Activated T-helper 1 cell treated with anti-CD3 and anti-CD28 coated beads, Interleukin-12 subunit alpha, Interleukin-12 subunit beta, Interleukin-2, Interleukin-4 antibody, amounts not matched to agents 30 ng/mL and 10 ng/mL and 1 ng/mL, durations not matched to agents 14 hours and 24 hours and 36 hours (primary cell): ENCODE data around the gene STOML1. TPM values are rescaled to one million over a fixed set of nuclear protein-coding genes. Genes with fewer than 3 reads are reported as not detected.
"Not testable (repeated sequence)": the region's sequence is repeated elsewhere in the genome, so short reads cannot be mapped to it uniquely, and the experiment has no call there.

ENCODE experiments used
- DNase-seq: peaks from one replicate; pipeline ENCODE4 v3.0.0; 2021; ENCODE audit warnings: low spot score
- H3K27ac Mint-ChIP-seq: one replicate; pipeline ENCODE4 v1.8.0; 2021; ENCODE audit warnings: mild to moderate bottlenecking, mixed read lengths
- H3K27me3 Mint-ChIP-seq: one replicate; pipeline ENCODE4 v1.8.0; 2022; ENCODE audit warnings: mild to moderate bottlenecking, moderate library complexity, mixed read lengths; ENCODE audit not compliant: insufficient read depth
- H3K36me3 Mint-ChIP-seq: one replicate; pipeline ENCODE4 v1.8.0; 2021; ENCODE audit warnings: low read depth, mixed read lengths
- H3K4me1 Mint-ChIP-seq: one replicate; pipeline ENCODE4 v1.8.0; 2021; ENCODE audit warnings: low read depth, mixed read lengths
- H3K4me3 Mint-ChIP-seq: one replicate; pipeline ENCODE4 v1.8.0; 2021; ENCODE audit warnings: mild to moderate bottlenecking, moderate library complexity, mixed read lengths
- H3K9me3 Mint-ChIP-seq: one replicate; pipeline ENCODE4 v1.8.0; 2021; ENCODE audit warnings: mixed read lengths
- intact Hi-C: fragments of 100-400 bp; cut with micrococcal nuclease; formaldehyde crosslinking; loops from one replicate; pipeline ENCODE4 v1.15.1; 2024
- total RNA-seq: library from RNA; stranded (reverse); gene quantifications from 2 replicates; pipeline ENCODE4 v1.2.3, GENCODE V29; 2022

Gene STOML1
- total RNA-seq, 1 donor from 2014 or later, result 10.6 TPM

DNA sequence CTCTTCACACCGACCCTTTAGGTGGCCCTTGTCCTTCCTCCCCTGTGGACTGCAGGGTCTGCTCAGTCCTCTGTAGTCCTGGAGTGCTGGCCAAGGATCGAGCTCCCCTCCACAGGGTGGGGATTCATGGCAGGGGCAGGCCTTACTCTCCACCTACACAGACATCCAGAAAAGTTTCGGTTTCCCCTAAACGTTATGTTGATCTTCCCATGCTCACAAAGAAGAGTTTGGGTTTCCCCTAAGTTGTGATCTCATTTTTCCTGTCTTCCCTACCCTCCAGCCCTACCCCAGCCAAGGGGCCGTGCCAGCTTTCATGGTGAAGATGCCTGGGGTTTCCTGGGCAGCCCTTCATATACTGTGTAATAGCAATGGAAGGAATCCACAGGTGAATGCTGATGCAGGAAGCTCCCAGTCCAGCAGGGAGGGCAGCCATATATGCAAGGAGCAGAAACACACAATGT lies 10.3 kb downstream of the STOML1 start:
- H3K36me3 Mint-ChIP-seq, result peaks cover 3% of the 10 kb centered on the region
- peak overlapping the region; percentile 69 for H3K4me3 Mint-ChIP-seq
- peaks cover 5% of the 10 kb centered on the region for H3K27me3 Mint-ChIP-seq
- no peak for DNase-seq
- H3K4me1 Mint-ChIP-seq, result peaks cover 54% of the 10 kb centered on the region
- intact Hi-C loops, result no loop called here
- peak overlapping the region; percentile 91 for H3K27ac Mint-ChIP-seq
- no peaks in the 10 kb centered on the region for H3K9me3 Mint-ChIP-seq

GRCh38 chr15:73979636-73980035 lies 12.5 kb downstream of the STOML1 start:
- Mint-ChIP-seq H3K27ac (no peak overlapping the region), H3K9me3 (no peaks in the 10 kb centered on the region), H3K4me1 (peaks cover 57% of the 10 kb centered on the region), H3K4me3 (no peak overlapping the region), H3K27me3 (peaks cover 14% of the 10 kb centered on the region), H3K36me3 (peaks cover 5% of the 10 kb centered on the region)
- intact Hi-C loops, result no loop called here
- DNase-seq, result no peak

GRCh38 chr15:73978896-73979295 lies 13.2 kb downstream of the STOML1 start:
- peaks cover 3% of the 10 kb centered on the region for H3K36me3 Mint-ChIP-seq
- H3K27ac Mint-ChIP-seq, result no peak overlapping the region
- intact Hi-C loops, result no loop called here
- no peak overlapping the region for H3K4me3 Mint-ChIP-seq
- H3K27me3 Mint-ChIP-seq, result peaks cover 14% of the 10 kb centered on the region
- H3K9me3 Mint-ChIP-seq, result no peaks in the 10 kb centered on the region
- DNase-seq, result no peak
- H3K4me1 Mint-ChIP-seq, result peaks cover 56% of the 10 kb centered on the region

DNA sequence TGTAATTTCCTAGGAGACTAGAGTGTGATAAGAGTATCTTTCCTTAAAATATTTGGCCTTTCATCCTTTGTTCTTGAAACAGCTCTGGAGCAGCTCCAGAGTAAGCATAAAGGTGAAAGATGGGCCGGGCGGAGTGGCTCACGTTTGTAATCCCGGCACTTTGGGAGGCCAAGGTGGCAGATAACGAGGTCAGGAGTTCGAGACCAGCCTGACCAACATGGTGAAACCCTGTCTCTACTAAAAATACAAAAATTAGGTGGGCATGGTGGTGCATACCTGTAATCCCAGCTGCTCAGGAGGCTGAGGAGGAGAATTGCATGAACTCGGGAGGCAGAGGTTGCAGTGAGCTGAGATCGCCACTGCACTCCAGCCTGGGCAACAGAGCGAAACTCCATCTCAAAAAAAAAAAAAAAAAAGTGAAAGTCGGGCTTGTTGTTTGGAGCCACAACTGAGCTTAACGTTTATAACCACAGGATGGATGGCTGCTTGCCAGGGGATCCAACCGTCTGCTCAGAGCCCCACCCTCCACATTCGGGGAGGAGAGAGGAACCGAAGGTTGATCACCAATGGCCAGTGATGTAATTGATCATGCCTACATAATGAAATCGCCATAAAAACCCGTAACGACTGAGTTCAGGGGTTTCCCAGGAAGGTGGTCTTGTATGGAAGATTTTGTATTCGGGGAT lies 16.5 kb downstream of the STOML1 start:
- DNase-seq, result peak; percentile 40
- intact Hi-C loops, H3K9me3 Mint-ChIP-seq, H3K36me3 Mint-ChIP-seq: not testable (repeated sequence)
- peaks cover 14% of the 10 kb centered on the region for H3K27me3 Mint-ChIP-seq
- H3K27ac Mint-ChIP-seq, result peak overlapping the region; percentile 36
- H3K4me1 Mint-ChIP-seq, result peaks cover 43% of the 10 kb centered on the region
- peak overlapping the region; percentile 25 for H3K4me3 Mint-ChIP-seq

- Mint-ChIP-seq H3K4me1 (peaks cover 34% of the 10 kb centered on the region), H3K27me3 (peaks cover 14% of the 10 kb centered on the region)
- intact Hi-C loops, result loop anchor here (1.0 to 2.0 kb wide), 5 partner anchors 8 to 349 kb away; partner anchors contain the start of gene PML
- not testable (repeated sequence) for H3K27ac Mint-ChIP-seq, H3K4me3 Mint-ChIP-seq, DNase-seq, H3K36me3 Mint-ChIP-seq, H3K9me3 Mint-ChIP-seq
These were observed 18.4 kb downstream of the STOML1 start for GRCh38 chr15:73973683-73974200.

DNA sequence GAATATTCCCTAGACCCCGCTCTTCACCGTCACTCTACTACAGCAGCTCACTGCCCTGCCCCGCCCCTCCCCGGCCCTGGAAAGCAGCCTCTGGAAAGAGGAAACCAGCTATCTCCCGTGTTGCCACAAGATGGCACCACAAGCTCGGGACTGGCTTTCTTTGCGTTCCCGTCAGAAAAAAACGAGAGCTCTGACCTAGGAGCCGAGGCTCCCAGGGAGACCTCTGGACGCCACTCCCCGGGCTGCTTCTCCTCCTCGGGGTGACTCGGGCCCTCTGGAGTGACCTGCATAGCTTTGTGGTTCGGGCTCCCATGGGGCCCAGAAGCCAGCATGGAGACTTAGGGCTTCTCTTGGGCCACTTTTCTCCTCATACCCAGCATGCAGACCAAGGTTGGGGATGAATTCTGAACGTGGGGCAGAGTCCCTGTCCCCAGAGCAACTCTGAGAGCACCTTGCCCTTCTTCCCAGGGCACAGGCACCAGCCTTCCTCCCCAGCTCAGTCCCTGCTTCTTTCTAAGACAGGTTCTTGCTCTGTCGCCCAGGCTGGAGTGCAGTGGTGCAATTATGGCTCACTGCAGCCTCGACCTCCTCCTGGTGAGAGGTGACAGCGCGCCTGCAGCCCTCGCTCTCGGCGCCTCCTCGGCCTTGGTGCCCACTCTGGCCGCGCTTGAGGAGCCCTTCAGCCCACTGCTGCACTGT lies 19.0 kb downstream of the STOML1 start:
- Mint-ChIP-seq H3K36me3 (peaks cover 2% of the 10 kb centered on the region), H3K27ac (no peak overlapping the region), H3K9me3 (no peaks in the 10 kb centered on the region), H3K4me3 (peak overlapping the region; percentile 30), H3K27me3 (peaks cover 14% of the 10 kb centered on the region), H3K4me1 (peaks cover 38% of the 10 kb centered on the region)
- intact Hi-C loops, result loop anchor here (1.0 to 2.0 kb wide), 5 partner anchors 8 to 349 kb away; partner anchors contain the start of gene PML
- DNase-seq, result peak; percentile 71

DNA sequence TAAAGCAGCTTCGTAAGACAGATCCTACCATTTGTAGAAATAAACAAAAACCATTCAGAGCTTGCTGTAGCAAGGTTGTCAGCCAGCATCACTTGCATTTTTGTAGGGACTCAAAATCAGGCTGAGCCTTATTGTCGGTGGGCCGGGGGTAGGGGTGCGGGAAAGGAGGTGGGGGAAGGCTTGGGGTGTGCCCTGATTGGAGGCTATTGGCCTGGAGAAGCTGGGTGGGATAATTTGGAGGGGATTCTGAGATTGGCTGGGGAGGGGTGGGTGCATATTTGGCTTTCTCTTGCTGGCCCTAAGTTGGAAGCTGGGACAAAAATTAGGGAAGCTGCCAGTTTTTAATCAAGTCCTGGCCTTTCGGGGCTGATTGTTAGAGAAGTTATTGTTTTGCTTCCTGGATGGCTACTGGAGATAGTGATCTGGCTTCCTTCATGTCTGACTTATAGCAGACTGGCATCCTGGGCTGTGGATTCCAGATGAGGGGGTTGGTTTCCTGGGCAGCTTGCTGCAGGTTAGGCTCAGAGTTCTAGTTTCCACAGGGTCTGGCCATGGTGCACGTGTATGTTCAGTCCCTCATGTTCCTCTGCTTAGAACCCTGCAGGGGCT lies 22.8 kb downstream of the STOML1 start:
- Mint-ChIP-seq H3K27ac (no peak overlapping the region), H3K4me3 (no peak overlapping the region), H3K9me3 (no peaks in the 10 kb centered on the region), H3K36me3 (no peaks in the 10 kb centered on the region), H3K4me1 (peaks cover 40% of the 10 kb centered on the region), H3K27me3 (no peaks in the 10 kb centered on the region)
- intact Hi-C loops, result no loop called here
- no peak for DNase-seq

DNA sequence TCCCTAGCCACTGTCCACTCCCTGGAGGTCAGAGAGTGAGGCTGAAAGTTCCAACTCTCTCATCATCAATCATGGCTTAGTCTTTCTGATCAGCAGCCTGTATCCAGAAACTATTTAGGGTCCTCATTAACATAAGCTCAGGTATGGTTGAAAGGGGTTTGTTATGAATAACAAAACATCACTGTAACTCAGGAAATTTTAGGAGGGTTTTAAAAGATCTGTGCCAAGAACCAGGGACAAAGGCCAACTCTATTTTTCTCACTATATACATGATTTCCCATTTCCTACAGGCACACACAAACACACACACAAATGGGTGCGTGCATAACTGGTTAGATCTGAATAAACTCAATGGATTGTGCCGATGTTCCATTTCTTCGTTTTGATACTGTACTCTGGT lies 23.6 kb downstream of the STOML1 start:
- Mint-ChIP-seq H3K27me3 (no peaks in the 10 kb centered on the region), H3K36me3 (no peaks in the 10 kb centered on the region), H3K4me1 (peaks cover 38% of the 10 kb centered on the region), H3K4me3 (no peak overlapping the region), H3K27ac (no peak overlapping the region), H3K9me3 (no peaks in the 10 kb centered on the region)
- no peak for DNase-seq
- intact Hi-C loops, result no loop called here

DNA sequence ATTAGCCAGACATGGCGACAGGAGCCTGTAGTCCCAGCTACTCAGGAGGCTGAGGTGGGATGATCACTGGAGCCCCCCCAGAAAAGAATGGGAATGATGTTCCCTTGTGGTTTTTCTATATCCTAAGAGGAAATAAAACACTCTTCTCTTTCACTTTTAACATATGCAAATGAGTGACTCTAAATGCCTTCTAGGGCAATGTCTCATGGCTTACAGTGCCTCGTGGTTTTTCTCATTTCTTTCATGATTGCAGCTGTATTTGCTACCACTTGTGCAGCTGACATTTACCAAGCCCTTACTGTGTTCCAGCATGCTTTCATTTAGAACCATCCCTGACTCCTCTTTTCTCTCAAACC lies 26.4 kb downstream of the STOML1 start:
- peaks cover 30% of the 10 kb centered on the region for H3K4me1 Mint-ChIP-seq
- no peaks in the 10 kb centered on the region for H3K36me3 Mint-ChIP-seq
- peak; percentile 27 for DNase-seq
- intact Hi-C loops, result loop anchor here (1.0 to 2.0 kb wide), 2 partner anchors 8 to 29 kb away; partner anchors contain the start of gene PML
- H3K9me3 Mint-ChIP-seq, result no peaks in the 10 kb centered on the region
- H3K27me3 Mint-ChIP-seq, result no peaks in the 10 kb centered on the region
- peak overlapping the region; percentile 62 for H3K4me3 Mint-ChIP-seq
- peak overlapping the region; percentile 70 for H3K27ac Mint-ChIP-seq

GRCh38 chr15:73965094-73965757 lies 26.9 kb downstream of the STOML1 start:
- Mint-ChIP-seq H3K4me3 (peak overlapping the region; percentile 73), H3K36me3 (no peaks in the 10 kb centered on the region), H3K9me3 (no peaks in the 10 kb centered on the region), H3K4me1 (peaks cover 34% of the 10 kb centered on the region), H3K27ac (peak overlapping the region; percentile 87), H3K27me3 (no peaks in the 10 kb centered on the region)
- DNase-seq, result no peak
- intact Hi-C loops, result loop anchor here (1.0 to 2.0 kb wide), 2 partner anchors 8 to 30 kb away; partner anchors contain the start of gene PML

DNA sequence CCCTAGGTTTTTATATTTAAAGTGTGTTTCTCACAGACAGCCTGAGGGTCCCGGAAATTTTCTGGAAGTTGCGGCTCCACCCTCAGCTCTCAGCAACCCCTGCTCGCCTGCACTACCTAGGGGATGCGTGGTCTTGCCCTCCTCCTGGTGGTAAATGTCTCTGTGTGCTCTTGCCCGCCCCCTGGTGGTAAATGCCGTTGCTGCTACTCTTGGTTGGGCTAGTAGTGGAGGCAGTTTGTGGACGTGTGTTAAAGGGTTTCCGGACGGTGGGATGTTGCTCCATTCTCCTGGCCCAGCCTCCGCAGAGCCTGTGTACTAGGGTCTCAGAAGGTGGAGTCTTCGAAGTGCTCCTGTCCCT lies 27.4 kb downstream of the STOML1 start:
- Mint-ChIP-seq H3K4me3 (peak overlapping the region; percentile 73), H3K9me3 (no peaks in the 10 kb centered on the region), H3K27ac (peak overlapping the region; percentile 87), H3K27me3 (no peaks in the 10 kb centered on the region), H3K36me3 (no peaks in the 10 kb centered on the region), H3K4me1 (peaks cover 37% of the 10 kb centered on the region)
- DNase-seq, result peak; percentile 77
- intact Hi-C loops, result loop anchor here (1.0 to 2.0 kb wide), 5 partner anchors 9 to 90 kb away; partner anchors contain the start of gene PML

GRCh38 chr15:73962433-73962832 lies 29.7 kb downstream of the STOML1 start:
- Mint-ChIP-seq H3K36me3 (no peaks in the 10 kb centered on the region), H3K4me3 (no peak overlapping the region), H3K9me3 (no peaks in the 10 kb centered on the region), H3K27me3 (peaks cover 2% of the 10 kb centered on the region), H3K27ac (no peak overlapping the region), H3K4me1 (peaks cover 52% of the 10 kb centered on the region)
- intact Hi-C loops, result no loop called here
- DNase-seq, result no peak
